ENCODE measurements around the gene CCDC28B.

CCDC28B gene

GRCh38 chr1:32247983-32248889 is 47.8 kb downstream of the CCDC28B start:
- TF ChIP-seq ZNF565 (CRISPR knock-in tag; conservative IDR thresholded peaks at IDR 0.05; ENCODE audit: low read depth) (no peak), ZNF70 (CRISPR knock-in tag; IDR thresholded peaks at IDR 0.05) (peak; percentile 84), TSHZ2 (CRISPR knock-in tag; IDR thresholded peaks at IDR 0.05) (no peak), TCF4 (CRISPR knock-in tag; IDR thresholded peaks at IDR 0.05; ENCODE audit: borderline replicate concordance) (peak; percentile 22; the same call in 1 of the 2 replicates), CREB5 (CRISPR knock-in tag; IDR thresholded peaks at IDR 0.05; ENCODE audit: low read depth) (no peak), POU6F1 (CRISPR knock-in tag; IDR thresholded peaks at IDR 0.05; ENCODE audit: borderline replicate concordance, low read depth) (no peak), PATZ1 (CRISPR knock-in tag; IDR thresholded peaks at IDR 0.05; ENCODE audit: borderline replicate concordance) (no peak), CSRNP3 (CRISPR knock-in tag; IDR thresholded peaks at IDR 0.05) (no peak), CSDC2 (CRISPR knock-in tag; IDR thresholded peaks at IDR 0.05) (no peak), ZC3H10 (CRISPR knock-in tag; IDR thresholded peaks at IDR 0.05) (no peak)
- peak; percentile 89 for ATAC-seq

- no peak for ATAC-seq
- no peak for TF ChIP-seq TCF4 (CRISPR knock-in tag; IDR thresholded peaks at IDR 0.05; ENCODE audit: borderline replicate concordance)
- TF ChIP-seq CSRNP3 (CRISPR knock-in tag; IDR thresholded peaks at IDR 0.05): no peak
- no peak for TF ChIP-seq CREB5 (CRISPR knock-in tag; IDR thresholded peaks at IDR 0.05; ENCODE audit: low read depth)
- no peak for TF ChIP-seq ZNF8 (CRISPR knock-in tag; IDR thresholded peaks at IDR 0.05)
- TF ChIP-seq CSDC2 (CRISPR knock-in tag; IDR thresholded peaks at IDR 0.05): no peak
- TF ChIP-seq PATZ1 (CRISPR knock-in tag; IDR thresholded peaks at IDR 0.05; ENCODE audit: borderline replicate concordance): no peak
- TF ChIP-seq ZFP30 (CRISPR knock-in tag; IDR thresholded peaks at IDR 0.05): no peak
- TF ChIP-seq TOX (CRISPR knock-in tag; IDR thresholded peaks at IDR 0.05; ENCODE audit: borderline replicate concordance): no peak
Measured at GRCh38 chr1:32249831-32250525, 49.6 kb downstream of the CCDC28B start.

All from SK-N-SH treated with all-trans-retinoic acid at 6 μM for 48 hours (cell line).